HepG2 (cell line): ENCODE data around the gene MRPL43. TPM values are rescaled to one million over a fixed set of nuclear protein-coding genes. Genes with fewer than 3 reads are reported as not detected.
A peak's percentile ranks its signal among the peaks of the same experiment; 100 is the strongest.

Experiments used
- DPF2 ChIP-seq: sonication (generic); formaldehyde crosslinking; IDR thresholded peaks from 2 replicates; pipeline ENCODE4 v1.4.0; 2020; ENCODE audit warnings: mild to moderate bottlenecking, low read depth, missing genetic modification reagents, borderline replicate concordance
- ELF3 ChIP-seq: IDR thresholded peaks from 2 replicates; pipeline ENCODE4 v1.6.1; 2016; ENCODE audit warnings: missing genetic modification reagents, missing compliant biosample characterization
- GATA4 ChIP-seq: sonication (generic); IDR thresholded peaks from 2 replicates; pipeline ENCODE4 v1.6.1; 2016; ENCODE audit warnings: antibody characterized with exemption, low read depth, borderline replicate concordance
- GATAD2A ChIP-seq: IDR thresholded peaks from 2 replicates; pipeline ENCODE4 v1.6.1; 2016
- GFI1 ChIP-seq: sonication (generic); formaldehyde crosslinking; IDR thresholded peaks from 2 replicates; pipeline ENCODE4 v1.5.0; 2020; ENCODE audit warnings: missing genetic modification reagents, mild to moderate bottlenecking, borderline replicate concordance
- HDAC2 ChIP-seq: sonication (generic); formaldehyde crosslinking; IDR thresholded peaks from 2 replicates; pipeline ENCODE4 v1.4.0; 2020; ENCODE audit warnings: missing genetic modification reagents
- HOXA3 ChIP-seq: sonication (generic); formaldehyde crosslinking; IDR thresholded peaks from 2 replicates; pipeline ENCODE4 v1.5.0; 2020; ENCODE audit warnings: missing genetic modification reagents
- IRF2 ChIP-seq: IDR thresholded peaks from 2 replicates; pipeline ENCODE4 v1.6.1; 2018; ENCODE audit warnings: missing genetic modification reagents, missing compliant biosample characterization
- ISL2 ChIP-seq: sonication (generic); formaldehyde crosslinking; IDR thresholded peaks from 2 replicates; pipeline ENCODE4 v1.5.0; 2020; ENCODE audit warnings: missing genetic modification reagents
- KAT8 ChIP-seq: IDR thresholded peaks from 2 replicates; pipeline ENCODE4 v1.6.1; 2016; ENCODE audit warnings: missing genetic modification reagents, missing compliant biosample characterization
- MED1 ChIP-seq: sonication (generic); formaldehyde crosslinking; IDR thresholded peaks from 2 replicates; pipeline ENCODE4 v1.4.0; 2020; ENCODE audit warnings: missing genetic modification reagents
- MEIS1 ChIP-seq: sonication (generic); formaldehyde crosslinking; IDR thresholded peaks from 2 replicates; pipeline ENCODE4 v1.9.0; 2021; ENCODE audit warnings: mild to moderate bottlenecking, missing genetic modification reagents, moderate library complexity, borderline replicate concordance
- NCOA2 ChIP-seq: sonication (generic); formaldehyde crosslinking; IDR thresholded peaks from 2 replicates; pipeline ENCODE4 v1.8.0; 2022; ENCODE audit warnings: inconsistent platforms
- RARA ChIP-seq: IDR thresholded peaks from 2 replicates; pipeline ENCODE4 v1.6.1; 2016; ENCODE audit warnings: missing genetic modification reagents, missing compliant biosample characterization
- SAP130 ChIP-seq: IDR thresholded peaks from 2 replicates; pipeline ENCODE4 v1.6.1; 2016; ENCODE audit warnings: low read depth
- THAP11 ChIP-seq: IDR thresholded peaks from 2 replicates; pipeline ENCODE4 v1.6.1; 2016; ENCODE audit warnings: missing biosample characterization, missing genetic modification reagents
- ZMYM2 ChIP-seq: sonication (generic); formaldehyde crosslinking; IDR thresholded peaks from 2 replicates; pipeline ENCODE4 v1.8.0; 2022; ENCODE audit warnings: mild to moderate bottlenecking, missing genetic modification reagents
- ZNF609 ChIP-seq: sonication (generic); formaldehyde crosslinking; IDR thresholded peaks from 2 replicates; pipeline ENCODE4 v1.4.0; 2020; ENCODE audit warnings: mild to moderate bottlenecking, missing genetic modification reagents, borderline replicate concordance
- ZNF614 ChIP-seq: IDR thresholded peaks from 2 replicates; pipeline ENCODE4 v1.6.1; 2018; ENCODE audit warnings: missing biosample characterization, missing genetic modification reagents, inconsistent platforms, borderline replicate concordance
- polyA plus RNA-seq, 8 experiments: library from polyadenylated mRNA; depleted of rRNA in 3 of 8; stranded (reverse) in 7 of 8; unstranded in 1 of 8; fragments of >200 nt; fragmentation: Illumina TruSeq in 4 of 8; extraction: Trizol in 4 of 8; gene quantifications; 2 replicates each; pipeline versions ENCODE4 v1.2.1 to v1.2.3, GENCODE V29; 2011 to 2016; ENCODE audit warnings: low read depth in 4 of 8, missing spikeins in 1 of 8, mixed read lengths in 1 of 8; ENCODE audit not compliant: insufficient read depth in 1 of 8
- total RNA-seq, 5 experiments: library from RNA; depleted of rRNA; stranded (reverse); fragments of >200 nt; fragmentation: Illumina TruSeq; extraction: Trizol; gene quantifications; 2 replicates each; pipeline ENCODE4 v1.2.3, GENCODE V29; 2016; ENCODE audit warnings: low read depth in 1 of 5
- TF ChIP-seq, protein P1 (sequence below): sonication (generic); formaldehyde crosslinking; IDR thresholded peaks from 2 replicates; pipeline ENCODE4 v1.4.0; 2020; ENCODE audit warnings: missing genetic modification reagents, borderline replicate concordance
- TF ChIP-seq, protein P2 (sequence below): sonication (generic); formaldehyde crosslinking; IDR thresholded peaks from 2 replicates; pipeline ENCODE4 v1.8.1; 2023; ENCODE audit warnings: mild to moderate bottlenecking, moderate library complexity, missing genetic modification reagents

The MRPL43 gene
- total and polyA plus RNA-seq, 2 of the 13 experiments (the other 11 are each of a cell fraction or from before 2014, with no cell fraction given) = 71.0 to 73.7 TPM

DNA sequence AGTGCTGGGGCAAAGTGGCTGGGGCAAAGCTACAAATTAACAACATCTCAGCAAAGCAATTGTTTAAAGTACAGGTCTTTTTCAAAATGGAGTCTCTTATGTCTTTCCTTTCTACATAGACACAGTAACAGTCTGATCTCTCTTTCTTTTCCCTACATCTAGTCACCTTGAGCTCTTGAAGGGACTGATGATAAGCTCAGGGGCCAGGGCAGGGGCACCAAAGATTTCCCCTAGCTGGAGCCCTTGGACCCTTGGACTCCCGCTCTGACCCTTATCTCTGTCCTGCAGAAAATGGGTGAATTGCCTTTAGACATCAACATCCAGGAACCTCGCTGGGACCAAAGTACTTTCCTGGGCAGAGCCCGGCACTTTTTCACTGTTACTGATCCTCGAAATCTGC lies 47.1 kb upstream of the MRPL43 start (continued):
- TF ChIP-seq DPF2 (CRISPR knock-in tag) = 0 out of 2 replicates have a peak, but pooled peaks have one; percentile 34
- peak; percentile 69; the same call in 1 of the 2 replicates for TF ChIP-seq HOXA3 (CRISPR knock-in tag)
- TF ChIP-seq SAP130 (CRISPR knock-in tag) = peak; percentile 41; the same call in 1 of the 2 replicates
- TF ChIP-seq ISL2 (CRISPR knock-in tag) = peak; percentile 55; the same call in 1 of the 2 replicates
- TF ChIP-seq ZNF609 = peak; percentile 55; the same call in 1 of the 2 replicates
- TF ChIP-seq THAP11 = peak; percentile 40
- peak; percentile 53; the same call in 1 of the 2 replicates for TF ChIP-seq NCOA2 (CRISPR knock-in tag)
- peak; percentile 49; the same call in 1 of the 2 replicates for TF ChIP-seq HDAC2
- TF ChIP-seq, protein P1, sequence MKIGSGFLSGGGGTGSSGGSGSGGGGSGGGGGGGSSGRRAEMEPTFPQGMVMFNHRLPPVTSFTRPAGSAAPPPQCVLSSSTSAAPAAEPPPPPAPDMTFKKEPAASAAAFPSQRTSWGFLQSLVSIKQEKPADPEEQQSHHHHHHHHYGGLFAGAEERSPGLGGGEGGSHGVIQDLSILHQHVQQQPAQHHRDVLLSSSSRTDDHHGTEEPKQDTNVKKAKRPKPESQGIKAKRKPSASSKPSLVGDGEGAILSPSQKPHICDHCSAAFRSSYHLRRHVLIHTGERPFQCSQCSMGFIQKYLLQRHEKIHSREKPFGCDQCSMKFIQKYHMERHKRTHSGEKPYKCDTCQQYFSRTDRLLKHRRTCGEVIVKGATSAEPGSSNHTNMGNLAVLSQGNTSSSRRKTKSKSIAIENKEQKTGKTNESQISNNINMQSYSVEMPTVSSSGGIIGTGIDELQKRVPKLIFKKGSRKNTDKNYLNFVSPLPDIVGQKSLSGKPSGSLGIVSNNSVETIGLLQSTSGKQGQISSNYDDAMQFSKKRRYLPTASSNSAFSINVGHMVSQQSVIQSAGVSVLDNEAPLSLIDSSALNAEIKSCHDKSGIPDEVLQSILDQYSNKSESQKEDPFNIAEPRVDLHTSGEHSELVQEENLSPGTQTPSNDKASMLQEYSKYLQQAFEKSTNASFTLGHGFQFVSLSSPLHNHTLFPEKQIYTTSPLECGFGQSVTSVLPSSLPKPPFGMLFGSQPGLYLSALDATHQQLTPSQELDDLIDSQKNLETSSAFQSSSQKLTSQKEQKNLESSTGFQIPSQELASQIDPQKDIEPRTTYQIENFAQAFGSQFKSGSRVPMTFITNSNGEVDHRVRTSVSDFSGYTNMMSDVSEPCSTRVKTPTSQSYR (CRISPR knock-in tag) = peak; percentile 25; the same call in 1 of the 2 replicates
- TF ChIP-seq GATA4 = 0 out of 2 replicates have a peak, but pooled peaks have one; percentile 20
- TF ChIP-seq ZNF614 (CRISPR knock-in tag) = peak; percentile 54; the same call in 1 of the 2 replicates
- peak; percentile 49; the same call in 1 of the 2 replicates for TF ChIP-seq ELF3
- peak; percentile 58; the same call in 1 of the 2 replicates for TF ChIP-seq MED1 (CRISPR knock-in tag)
- TF ChIP-seq GFI1 (CRISPR knock-in tag) = peak; percentile 63
- TF ChIP-seq IRF2 (CRISPR knock-in tag) = 0 out of 2 replicates have a peak, but pooled peaks have one; percentile 17
- TF ChIP-seq MEIS1 (CRISPR knock-in tag) = 0 out of 2 replicates have a peak, but pooled peaks have one; percentile 33
- TF ChIP-seq, protein P2, sequence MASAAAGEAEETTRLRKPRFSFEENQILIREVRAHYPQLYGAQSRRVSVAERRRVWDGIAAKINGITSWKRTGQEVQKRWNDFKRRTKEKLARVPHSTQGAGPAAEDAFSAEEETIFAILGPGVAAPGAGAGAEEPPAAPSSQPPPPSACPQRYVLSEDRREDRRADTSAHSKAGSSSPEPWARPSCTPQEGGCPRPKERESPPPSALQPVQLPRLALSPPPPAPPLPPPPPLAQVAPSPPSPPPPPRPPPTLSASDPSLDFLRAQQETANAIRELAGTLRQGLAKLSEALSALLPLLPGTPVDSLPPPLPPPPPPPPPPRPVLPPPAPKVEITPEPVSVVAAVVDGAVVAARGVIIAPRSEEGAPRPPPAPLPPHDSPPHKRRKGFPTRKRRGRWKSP (CRISPR knock-in tag) = 0 out of 2 replicates have a peak, but pooled peaks have one; percentile 32
- TF ChIP-seq GATAD2A = peak; percentile 68
- 0 out of 2 replicates have a peak, but pooled peaks have one; percentile 52 for TF ChIP-seq ZMYM2 (CRISPR knock-in tag)
- TF ChIP-seq KAT8 (CRISPR knock-in tag) = peak; percentile 19; the same call in 1 of the 2 replicates
- peak; percentile 74 for TF ChIP-seq RARA (CRISPR knock-in tag)
